HL-60 (cell line): ENCODE results near the gene CUL5.

Experiments used
- CTCF ChIP-seq: IDR thresholded peaks from one replicate; pipeline ENCODE4 v1.5.1; 2011; ENCODE audit warnings: low read length, control low read depth, inconsistent platforms; ENCODE audit not compliant: insufficient read depth
- GABPA ChIP-seq: IDR thresholded peaks from 2 replicates; pipeline ENCODE4 v1.6.1; 2012; ENCODE audit warnings: low read depth
- POLR2AphosphoS5 ChIP-seq: IDR thresholded peaks from 2 replicates; pipeline ENCODE4 v1.6.1; 2012; ENCODE audit warnings: low read depth
- TF ChIP-seq, protein P1 (sequence below): IDR thresholded peaks from 2 replicates; pipeline ENCODE4 v1.6.1; 2012; ENCODE audit warnings: low read depth; ENCODE audit not compliant: insufficient replicate concordance

- TF ChIP-seq CTCF (no peak), POLR2AphosphoS5 (no peak), GABPA (no peak)
- TF ChIP-seq, protein P1, sequence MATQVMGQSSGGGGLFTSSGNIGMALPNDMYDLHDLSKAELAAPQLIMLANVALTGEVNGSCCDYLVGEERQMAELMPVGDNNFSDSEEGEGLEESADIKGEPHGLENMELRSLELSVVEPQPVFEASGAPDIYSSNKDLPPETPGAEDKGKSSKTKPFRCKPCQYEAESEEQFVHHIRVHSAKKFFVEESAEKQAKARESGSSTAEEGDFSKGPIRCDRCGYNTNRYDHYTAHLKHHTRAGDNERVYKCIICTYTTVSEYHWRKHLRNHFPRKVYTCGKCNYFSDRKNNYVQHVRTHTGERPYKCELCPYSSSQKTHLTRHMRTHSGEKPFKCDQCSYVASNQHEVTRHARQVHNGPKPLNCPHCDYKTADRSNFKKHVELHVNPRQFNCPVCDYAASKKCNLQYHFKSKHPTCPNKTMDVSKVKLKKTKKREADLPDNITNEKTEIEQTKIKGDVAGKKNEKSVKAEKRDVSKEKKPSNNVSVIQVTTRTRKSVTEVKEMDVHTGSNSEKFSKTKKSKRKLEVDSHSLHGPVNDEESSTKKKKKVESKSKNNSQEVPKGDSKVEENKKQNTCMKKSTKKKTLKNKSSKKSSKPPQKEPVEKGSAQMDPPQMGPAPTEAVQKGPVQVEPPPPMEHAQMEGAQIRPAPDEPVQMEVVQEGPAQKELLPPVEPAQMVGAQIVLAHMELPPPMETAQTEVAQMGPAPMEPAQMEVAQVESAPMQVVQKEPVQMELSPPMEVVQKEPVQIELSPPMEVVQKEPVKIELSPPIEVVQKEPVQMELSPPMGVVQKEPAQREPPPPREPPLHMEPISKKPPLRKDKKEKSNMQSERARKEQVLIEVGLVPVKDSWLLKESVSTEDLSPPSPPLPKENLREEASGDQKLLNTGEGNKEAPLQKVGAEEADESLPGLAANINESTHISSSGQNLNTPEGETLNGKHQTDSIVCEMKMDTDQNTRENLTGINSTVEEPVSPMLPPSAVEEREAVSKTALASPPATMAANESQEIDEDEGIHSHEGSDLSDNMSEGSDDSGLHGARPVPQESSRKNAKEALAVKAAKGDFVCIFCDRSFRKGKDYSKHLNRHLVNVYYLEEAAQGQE = no peak
Measured at GRCh38 chr11:108032800-108033199, 24.1 kb downstream of the CUL5 start.
